ENCODE data around the gene PAPOLA. TPM values are rescaled to one million over a fixed set of nuclear protein-coding genes. Genes with fewer than 3 reads are reported as not detected.

The PAPOLA gene
- total RNA-seq, 1 donor from 2014 or later: 102 TPM

DNA sequence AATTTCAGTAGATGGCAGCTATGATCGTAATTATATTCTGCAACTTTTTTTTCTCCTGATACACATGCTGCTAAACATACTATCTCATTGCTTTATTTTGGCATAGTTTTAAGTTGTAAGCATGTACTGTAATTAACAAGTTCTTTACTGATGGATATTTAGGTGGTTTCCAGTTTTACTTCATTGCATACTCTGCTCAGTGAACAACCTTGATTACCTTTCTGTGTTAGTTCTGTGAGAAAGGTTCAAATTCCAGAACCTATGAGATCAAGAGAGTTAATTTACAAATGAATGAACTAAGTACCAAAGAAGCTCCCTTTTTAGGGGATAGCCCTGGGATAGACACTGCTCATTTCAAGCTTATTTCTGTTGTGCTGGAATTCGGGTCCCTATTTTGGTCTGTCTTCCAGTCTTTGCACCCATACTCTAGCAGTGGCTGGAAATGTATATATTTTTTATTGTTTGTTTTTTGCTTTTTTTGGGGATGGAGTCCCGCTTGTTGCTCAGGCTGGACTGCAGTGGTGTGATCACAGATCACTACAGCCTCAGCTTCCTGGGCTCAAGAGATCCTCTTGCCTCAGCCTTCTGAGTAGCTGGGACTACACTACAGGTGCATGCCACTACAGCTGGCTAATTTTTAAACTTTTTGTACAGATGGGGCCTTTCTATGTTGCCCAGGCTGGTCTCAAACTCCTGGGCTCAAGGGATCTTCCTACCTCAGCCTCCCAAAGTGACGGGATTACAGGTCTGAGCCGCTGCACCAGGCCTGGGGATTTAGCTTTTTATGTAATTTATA is 10.6 kb downstream of the PAPOLA start:
- Histone ChIP-seq H3K4me3 (ENCODE audit: low read depth, low read length) (no peak overlapping the region), H3K36me3 (ENCODE audit: control insufficient read depth, insufficient read depth, low read length) (no peaks in the 10 kb centered on the region), H3K27me3 (ENCODE audit: control insufficient read depth, insufficient read depth, low read length) (no peaks in the 10 kb centered on the region)
- no peak for DNase-seq (ENCODE audit: low read depth)
- TF ChIP-seq, protein P1, sequence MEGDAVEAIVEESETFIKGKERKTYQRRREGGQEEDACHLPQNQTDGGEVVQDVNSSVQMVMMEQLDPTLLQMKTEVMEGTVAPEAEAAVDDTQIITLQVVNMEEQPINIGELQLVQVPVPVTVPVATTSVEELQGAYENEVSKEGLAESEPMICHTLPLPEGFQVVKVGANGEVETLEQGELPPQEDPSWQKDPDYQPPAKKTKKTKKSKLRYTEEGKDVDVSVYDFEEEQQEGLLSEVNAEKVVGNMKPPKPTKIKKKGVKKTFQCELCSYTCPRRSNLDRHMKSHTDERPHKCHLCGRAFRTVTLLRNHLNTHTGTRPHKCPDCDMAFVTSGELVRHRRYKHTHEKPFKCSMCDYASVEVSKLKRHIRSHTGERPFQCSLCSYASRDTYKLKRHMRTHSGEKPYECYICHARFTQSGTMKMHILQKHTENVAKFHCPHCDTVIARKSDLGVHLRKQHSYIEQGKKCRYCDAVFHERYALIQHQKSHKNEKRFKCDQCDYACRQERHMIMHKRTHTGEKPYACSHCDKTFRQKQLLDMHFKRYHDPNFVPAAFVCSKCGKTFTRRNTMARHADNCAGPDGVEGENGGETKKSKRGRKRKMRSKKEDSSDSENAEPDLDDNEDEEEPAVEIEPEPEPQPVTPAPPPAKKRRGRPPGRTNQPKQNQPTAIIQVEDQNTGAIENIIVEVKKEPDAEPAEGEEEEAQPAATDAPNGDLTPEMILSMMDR (IDR thresholded peaks at IDR 0.05; ENCODE audit: insufficient read depth, low read length, poor library complexity, severe bottlenecking): no peak

DNA sequence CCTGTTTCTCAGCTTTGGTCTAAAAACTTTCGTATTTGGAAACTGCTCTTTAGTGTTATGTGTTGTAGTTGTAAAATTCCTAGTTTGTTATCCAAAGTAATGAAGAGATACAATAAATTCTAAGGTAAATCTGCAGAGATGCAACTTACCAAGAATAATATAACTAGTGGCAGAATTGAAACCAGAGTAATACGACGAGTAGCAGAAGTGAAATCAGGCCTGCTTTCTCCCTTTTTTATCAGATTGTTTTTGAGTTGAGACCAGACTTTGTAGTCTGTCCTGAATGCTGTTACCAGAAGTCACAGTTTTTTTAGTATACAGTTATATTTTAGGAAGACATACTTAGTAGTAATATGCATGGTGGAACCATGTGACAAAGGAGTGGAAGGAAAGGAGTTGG is 12.5 kb downstream of the PAPOLA start:
- TF ChIP-seq, protein P1 (IDR thresholded peaks at IDR 0.05; ENCODE audit: insufficient read depth, low read length, poor library complexity, severe bottlenecking): no peak
- no peak for DNase-seq (ENCODE audit: low read depth)
- Histone ChIP-seq H3K27me3 (ENCODE audit: control insufficient read depth, insufficient read depth, low read length) (no peaks in the 10 kb centered on the region), H3K36me3 (ENCODE audit: control insufficient read depth, insufficient read depth, low read length) (no peaks in the 10 kb centered on the region), H3K4me3 (ENCODE audit: low read depth, low read length) (no peak overlapping the region)

DNA sequence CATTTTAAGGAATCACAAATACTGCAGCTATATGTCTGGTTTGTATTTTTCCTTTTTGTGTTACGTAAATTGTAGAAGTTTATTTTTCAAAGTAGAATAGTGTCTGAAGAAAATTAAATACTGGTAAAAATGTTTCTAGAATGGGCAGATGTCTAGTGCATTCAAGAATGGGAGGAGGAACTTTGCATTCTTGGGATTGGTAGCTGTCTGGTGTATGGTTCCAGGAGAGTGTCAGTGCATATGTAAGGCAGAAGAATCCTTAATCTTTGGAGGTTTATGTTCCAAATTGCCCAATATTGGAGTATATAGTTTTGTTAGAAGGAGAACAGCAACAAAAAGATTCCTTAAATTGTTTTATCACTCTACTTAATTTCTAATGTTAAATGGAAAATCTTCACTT is 13.5 kb downstream of the PAPOLA start:
- H3K36me3 ChIP-seq (ENCODE audit: control insufficient read depth, insufficient read depth, low read length): no peaks in the 10 kb centered on the region

DNA sequence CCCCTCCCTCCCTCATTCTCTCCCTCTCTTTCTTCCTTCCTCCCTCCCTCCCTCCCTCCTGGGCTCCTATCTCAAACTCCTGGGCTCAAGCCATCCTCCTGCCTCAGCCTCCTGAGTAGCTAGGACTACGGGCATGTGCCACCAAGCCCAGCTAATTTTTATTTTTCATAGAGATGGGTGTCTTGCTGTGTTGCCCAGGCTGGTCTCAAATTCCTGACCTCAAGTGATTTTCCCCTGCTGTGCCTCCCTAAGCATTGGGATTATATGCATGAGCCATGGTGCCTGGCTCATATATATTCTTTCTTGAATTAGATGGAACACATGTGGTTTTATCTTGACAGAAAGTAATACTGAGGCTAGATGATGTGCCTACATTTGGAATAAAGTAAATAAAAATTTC is 14.2 kb downstream of the PAPOLA start:
- Histone ChIP-seq H3K4me3 (ENCODE audit: low read depth, low read length) (no peak overlapping the region), H3K36me3 (ENCODE audit: control insufficient read depth, insufficient read depth, low read length) (no peaks in the 10 kb centered on the region), H3K27me3 (ENCODE audit: control insufficient read depth, insufficient read depth, low read length) (no peaks in the 10 kb centered on the region)
- TF ChIP-seq, protein P1 (IDR thresholded peaks at IDR 0.05; ENCODE audit: insufficient read depth, low read length, poor library complexity, severe bottlenecking): no peak
- no peak for DNase-seq (ENCODE audit: low read depth)

More for the DNA sequence above, 13.5 kb downstream of the PAPOLA start:
- no peak for DNase-seq (ENCODE audit: low read depth)
- TF ChIP-seq, protein P1 (IDR thresholded peaks at IDR 0.05; ENCODE audit: insufficient read depth, low read length, poor library complexity, severe bottlenecking): no peak
- no peak overlapping the region for H3K4me3 ChIP-seq (ENCODE audit: low read depth, low read length)
- H3K27me3 ChIP-seq (ENCODE audit: control insufficient read depth, insufficient read depth, low read length): no peaks in the 10 kb centered on the region

DNA sequence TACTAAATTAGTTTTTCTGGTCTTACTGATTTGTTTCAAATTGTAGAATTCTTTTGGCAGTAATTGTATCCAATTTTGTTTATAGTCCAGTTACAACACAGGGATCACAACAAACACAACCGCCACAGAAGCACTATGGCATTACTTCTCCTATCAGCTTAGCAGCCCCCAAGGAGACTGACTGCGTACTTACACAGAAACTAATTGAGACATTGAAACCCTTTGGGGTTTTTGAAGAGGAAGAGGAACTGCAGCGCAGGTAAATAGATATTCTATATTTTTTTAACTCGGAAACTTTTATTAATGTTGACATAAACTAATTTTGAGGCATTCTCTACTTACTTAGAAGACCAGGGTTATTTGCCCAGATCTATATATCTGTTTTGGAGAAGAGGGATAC is 17.8 kb downstream of the PAPOLA start:
- TF ChIP-seq, protein P1 (IDR thresholded peaks at IDR 0.05; ENCODE audit: insufficient read depth, low read length, poor library complexity, severe bottlenecking): no peak
- Histone ChIP-seq H3K27me3 (ENCODE audit: control insufficient read depth, insufficient read depth, low read length) (no peaks in the 10 kb centered on the region), H3K4me3 (ENCODE audit: low read depth, low read length) (no peak overlapping the region), H3K36me3 (ENCODE audit: control insufficient read depth, insufficient read depth, low read length) (no peaks in the 10 kb centered on the region)
- DNase-seq (ENCODE audit: low read depth): no peak

DNA sequence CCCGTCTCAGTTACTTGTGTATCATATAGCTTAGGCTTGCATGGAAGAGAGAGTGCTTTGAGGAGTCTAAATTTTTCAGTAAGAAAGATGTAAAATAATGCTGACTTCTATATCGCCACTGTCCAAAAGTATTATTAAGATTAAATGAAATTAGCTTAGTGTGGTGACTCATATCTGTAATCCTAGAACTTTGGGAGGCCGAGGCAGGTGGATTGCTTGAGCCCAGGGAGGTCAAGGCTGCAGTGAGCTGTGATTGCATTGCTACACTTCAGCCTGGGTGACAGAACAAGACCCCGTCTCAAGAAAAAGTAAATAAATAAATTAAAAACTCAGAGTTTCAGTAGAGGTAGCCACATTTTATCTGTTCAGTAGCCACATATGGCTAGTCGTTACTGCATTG is 23.3 kb downstream of the PAPOLA start:
- no peak for DNase-seq (ENCODE audit: low read depth)
- H3K36me3 ChIP-seq (ENCODE audit: control insufficient read depth, insufficient read depth, low read length): no peaks in the 10 kb centered on the region
- TF ChIP-seq, protein P1 (IDR thresholded peaks at IDR 0.05; ENCODE audit: insufficient read depth, low read length, poor library complexity, severe bottlenecking): no peak
- no peaks in the 10 kb centered on the region for H3K27me3 ChIP-seq (ENCODE audit: control insufficient read depth, insufficient read depth, low read length)
- H3K4me3 ChIP-seq (ENCODE audit: low read depth, low read length): no peak overlapping the region

All from kidney epithelial cell (primary cell).